ENCODE results near the gene NAV2. TPM values are rescaled to one million over a fixed set of nuclear protein-coding genes. Genes with fewer than 3 reads are reported as not detected.

NAV2 gene
- total RNA-seq, 1 experiment from 2014 or later: 2.1 TPM

DNA sequence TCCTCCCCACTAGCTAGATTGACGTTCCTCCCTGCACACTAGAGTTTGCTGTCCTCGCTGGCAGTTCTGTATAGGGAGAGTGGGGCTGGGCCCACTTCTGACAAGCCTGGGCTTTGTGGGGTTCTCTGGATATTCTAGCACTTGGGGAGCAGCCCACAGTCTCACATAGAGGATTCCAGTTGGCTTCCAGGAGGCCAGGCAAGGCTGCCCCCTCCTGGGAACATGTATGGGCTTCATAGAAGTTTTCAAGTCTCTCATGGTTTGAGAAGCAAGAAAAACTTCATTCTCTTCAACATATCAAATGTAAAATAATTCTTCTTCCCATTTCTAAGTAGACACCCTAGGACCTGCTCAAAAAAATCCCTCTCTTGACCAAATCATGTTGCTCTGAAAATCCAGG, 87.5 kb downstream of the NAV2 start:
- Histone ChIP-seq H3K9me2 (ENCODE audit: insufficient read depth) (no peaks in the 10 kb centered on the region), H4K20me1 (ENCODE audit: insufficient read depth) (no peaks in the 10 kb centered on the region), H3K27ac (ENCODE audit: low read depth, low read length) (no peak overlapping the region), H3K9ac (ENCODE audit: low read length) (no peak overlapping the region), H2AFZ (ENCODE audit: low read depth, low read length, poor library complexity, severe bottlenecking) (no peak overlapping the region), H3K4me1 (ENCODE audit: control insufficient read depth in 1 of 2, insufficient read depth in 2 of 2, low read length in 2 of 2) (peaks cover 25 to 36% of the 10 kb centered on the region in 2 experiments), H3K36me3 (ENCODE audit: control insufficient read depth in 1 of 2, insufficient read depth in 2 of 2, low read length in 2 of 2) (no peaks in the 10 kb centered on the region), H3K4me3 (replicated peaks in 1 of 2; ENCODE audit: low read depth in 1 of 2, low read length in 2 of 2) (no peak overlapping the region), H3K4me2 (ENCODE audit: low read length) (no peak overlapping the region), H3K27me3 (ENCODE audit: insufficient read depth, low read length) (no peaks in the 10 kb centered on the region), H3K9me3 (ENCODE audit: control insufficient read depth in 1 of 2, insufficient read depth in 1 of 2, low read depth in 1 of 2, low read length in 2 of 2) (no peaks in the 10 kb centered on the region), H3K79me2 (ENCODE audit: insufficient read depth, low read length) (no peaks in the 10 kb centered on the region)
- ChIA-PET RAD21 (ENCODE audit: low non-redundant PET in 1 of 2, low total read pairs in 2 of 2, uncharacterized antibody in 2 of 2, unreplicated experiment in 2 of 2) (interaction anchor here in 1 of 2 experiments (0.7 kb wide), 1 partner anchor 35 kb away, joined by 4 read pairs; no protein-coding TSS in a partner anchor), POLR2A (no interaction called here), CTCF (interaction anchor here (1.0 kb wide), 1 partner anchor 58 kb away, joined by 3 read pairs; no protein-coding TSS in a partner anchor)
- no TSS peak for BruUV-seq (replicated peaks)
- TF ChIP-seq RAD21 (IDR thresholded peaks at IDR 0.05; ENCODE audit: low read depth) (peak; percentile 29), JUND (IDR thresholded peaks at IDR 0.05) (no peak), CTCF (IDR thresholded peaks at IDR 0.05 in 2 of 3, conservative IDR thresholded peaks at IDR 0.05 in 1 of 3; ENCODE audit: borderline replicate concordance in 1 of 3, insufficient read depth in 1 of 3, low read depth in 2 of 3, low read length in 2 of 3) (peak in 2 of 3 experiments; percentile 34 to 35; a peak in 4 of 6 replicates), SRF (IDR thresholded peaks at IDR 0.05; ENCODE audit: low read depth) (no peak)
- intact Hi-C loops (cut with micrococcal nuclease): no loop called here
- no peak for DNase-seq (ENCODE audit: low read depth, low spot score)
- ATAC-seq: no peak

DNA sequence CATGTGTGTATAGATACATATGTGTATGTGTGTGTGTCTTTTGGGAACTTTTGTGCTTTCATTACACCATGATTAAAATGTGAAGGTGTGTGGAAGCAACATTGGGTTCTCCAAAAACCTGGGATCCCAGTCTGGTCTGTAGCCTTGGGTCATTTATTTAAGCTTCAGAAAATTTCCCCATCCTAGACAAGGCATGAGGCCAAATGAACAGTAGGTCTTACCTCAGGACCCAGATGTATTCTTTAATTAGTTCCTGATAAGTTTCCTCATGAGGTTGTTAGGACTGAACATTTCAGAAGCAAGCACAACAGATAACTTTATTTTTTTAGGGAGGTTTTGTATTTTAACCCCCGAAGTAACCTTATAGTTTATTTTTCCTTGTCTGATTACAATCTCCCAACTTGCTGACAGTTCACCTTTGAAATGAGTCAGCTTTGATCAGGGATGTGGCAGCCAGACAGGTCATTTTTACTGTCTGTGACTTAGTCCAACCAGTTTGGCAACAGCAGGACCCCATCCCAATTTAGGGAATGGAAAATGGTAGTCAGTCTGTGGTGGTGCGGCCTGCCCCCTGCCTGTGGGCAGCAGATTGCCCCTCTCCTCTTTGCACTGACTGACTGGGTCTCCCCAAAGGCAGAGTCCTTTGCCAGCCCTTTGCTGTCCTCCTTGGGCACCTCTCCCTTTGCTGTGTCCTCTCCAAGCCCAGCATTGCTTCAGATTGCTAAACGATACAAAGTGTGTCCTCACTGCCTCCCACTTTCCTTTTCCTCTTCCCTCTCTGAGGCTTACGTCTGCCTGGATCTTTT, 88.3 kb downstream of the NAV2 start:
- Histone ChIP-seq H3K79me2 (ENCODE audit: insufficient read depth, low read length) (no peaks in the 10 kb centered on the region), H3K27me3 (ENCODE audit: insufficient read depth, low read length) (no peaks in the 10 kb centered on the region), H3K9me3 (ENCODE audit: control insufficient read depth in 1 of 2, insufficient read depth in 1 of 2, low read depth in 1 of 2, low read length in 2 of 2) (no peaks in the 10 kb centered on the region), H3K36me3 (ENCODE audit: control insufficient read depth in 1 of 2, insufficient read depth in 2 of 2, low read length in 2 of 2) (no peaks in the 10 kb centered on the region), H3K4me2 (ENCODE audit: low read length) (peak overlapping the region; percentile 24; the same call in 1 of the 2 replicates), H2AFZ (ENCODE audit: low read depth, low read length, poor library complexity, severe bottlenecking) (no peak overlapping the region), H3K27ac (ENCODE audit: low read depth, low read length) (no peak overlapping the region), H3K9me2 (ENCODE audit: insufficient read depth) (no peaks in the 10 kb centered on the region; the same call in 1 of the 2 replicates), H3K4me1 (ENCODE audit: control insufficient read depth in 1 of 2, insufficient read depth in 2 of 2, low read length in 2 of 2) (peaks cover 25 to 36% of the 10 kb centered on the region in 2 experiments), H3K4me3 (replicated peaks in 1 of 2; ENCODE audit: low read depth in 1 of 2, low read length in 2 of 2) (no peak overlapping the region), H4K20me1 (ENCODE audit: insufficient read depth) (no peaks in the 10 kb centered on the region), H3K9ac (ENCODE audit: low read length) (no peak overlapping the region)
- BruUV-seq (replicated peaks): no TSS peak
- ChIA-PET POLR2A (no interaction called here), RAD21 (ENCODE audit: low non-redundant PET in 1 of 2, low total read pairs in 2 of 2, uncharacterized antibody in 2 of 2, unreplicated experiment in 2 of 2) (interaction anchor here in 1 of 2 experiments (0.7 kb wide), 1 partner anchor 35 kb away, joined by 4 read pairs; no protein-coding TSS in a partner anchor), CTCF (interaction anchor here (1.0 kb wide), 1 partner anchor 59 kb away, joined by 3 read pairs; no protein-coding TSS in a partner anchor)
- ATAC-seq: peak; percentile 37; the same call in 1 of the 2 replicates
- no peak for DNase-seq (ENCODE audit: low read depth, low spot score)
- intact Hi-C loops (cut with micrococcal nuclease): no loop called here
- TF ChIP-seq ZFX (IDR thresholded peaks at IDR 0.05): no peak
- TF ChIP-seq SIN3A (IDR thresholded peaks at IDR 0.05; ENCODE audit: low read depth): no peak
- no peak for TF ChIP-seq ZNF274 (IDR thresholded peaks at IDR 0.05; ENCODE audit: low read depth, low read length)
- no peak for TF ChIP-seq CEBPB (IDR thresholded peaks at IDR 0.05; ENCODE audit: low read depth)
- TF ChIP-seq TCF7L2 (IDR thresholded peaks at IDR 0.05; ENCODE audit: borderline replicate concordance, extremely low read depth, insufficient read depth, insufficient read length): no peak
- TF ChIP-seq, protein P1, sequence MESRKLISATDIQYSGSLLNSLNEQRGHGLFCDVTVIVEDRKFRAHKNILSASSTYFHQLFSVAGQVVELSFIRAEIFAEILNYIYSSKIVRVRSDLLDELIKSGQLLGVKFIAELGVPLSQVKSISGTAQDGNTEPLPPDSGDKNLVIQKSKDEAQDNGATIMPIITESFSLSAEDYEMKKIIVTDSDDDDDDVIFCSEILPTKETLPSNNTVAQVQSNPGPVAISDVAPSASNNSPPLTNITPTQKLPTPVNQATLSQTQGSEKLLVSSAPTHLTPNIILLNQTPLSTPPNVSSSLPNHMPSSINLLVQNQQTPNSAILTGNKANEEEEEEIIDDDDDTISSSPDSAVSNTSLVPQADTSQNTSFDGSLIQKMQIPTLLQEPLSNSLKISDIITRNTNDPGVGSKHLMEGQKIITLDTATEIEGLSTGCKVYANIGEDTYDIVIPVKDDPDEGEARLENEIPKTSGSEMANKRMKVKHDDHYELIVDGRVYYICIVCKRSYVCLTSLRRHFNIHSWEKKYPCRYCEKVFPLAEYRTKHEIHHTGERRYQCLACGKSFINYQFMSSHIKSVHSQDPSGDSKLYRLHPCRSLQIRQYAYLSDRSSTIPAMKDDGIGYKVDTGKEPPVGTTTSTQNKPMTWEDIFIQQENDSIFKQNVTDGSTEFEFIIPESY (IDR thresholded peaks at IDR 0.05; ENCODE audit: extremely low read depth, insufficient replicate concordance, low read length): no peak
- TF ChIP-seq YY1 (IDR thresholded peaks at IDR 0.05; ENCODE audit: extremely low read depth, insufficient replicate concordance, low read depth, low read length): no peak

All from HCT116 (cell line).